ENCODE measurements around the gene PIGN.

- no peak for TF ChIP-seq TAF1 (IDR thresholded peaks at IDR 0.05; ENCODE audit: borderline replicate concordance, insufficient read depth, low read length)
- TF ChIP-seq POLR2AphosphoS5 (IDR thresholded peaks at IDR 0.05; ENCODE audit: low read depth, low read length) = no peak
- TF ChIP-seq SIN3A (IDR thresholded peaks at IDR 0.05; ENCODE audit: borderline replicate concordance, insufficient read depth, low read length) = no peak
- TF ChIP-seq, protein P1, sequence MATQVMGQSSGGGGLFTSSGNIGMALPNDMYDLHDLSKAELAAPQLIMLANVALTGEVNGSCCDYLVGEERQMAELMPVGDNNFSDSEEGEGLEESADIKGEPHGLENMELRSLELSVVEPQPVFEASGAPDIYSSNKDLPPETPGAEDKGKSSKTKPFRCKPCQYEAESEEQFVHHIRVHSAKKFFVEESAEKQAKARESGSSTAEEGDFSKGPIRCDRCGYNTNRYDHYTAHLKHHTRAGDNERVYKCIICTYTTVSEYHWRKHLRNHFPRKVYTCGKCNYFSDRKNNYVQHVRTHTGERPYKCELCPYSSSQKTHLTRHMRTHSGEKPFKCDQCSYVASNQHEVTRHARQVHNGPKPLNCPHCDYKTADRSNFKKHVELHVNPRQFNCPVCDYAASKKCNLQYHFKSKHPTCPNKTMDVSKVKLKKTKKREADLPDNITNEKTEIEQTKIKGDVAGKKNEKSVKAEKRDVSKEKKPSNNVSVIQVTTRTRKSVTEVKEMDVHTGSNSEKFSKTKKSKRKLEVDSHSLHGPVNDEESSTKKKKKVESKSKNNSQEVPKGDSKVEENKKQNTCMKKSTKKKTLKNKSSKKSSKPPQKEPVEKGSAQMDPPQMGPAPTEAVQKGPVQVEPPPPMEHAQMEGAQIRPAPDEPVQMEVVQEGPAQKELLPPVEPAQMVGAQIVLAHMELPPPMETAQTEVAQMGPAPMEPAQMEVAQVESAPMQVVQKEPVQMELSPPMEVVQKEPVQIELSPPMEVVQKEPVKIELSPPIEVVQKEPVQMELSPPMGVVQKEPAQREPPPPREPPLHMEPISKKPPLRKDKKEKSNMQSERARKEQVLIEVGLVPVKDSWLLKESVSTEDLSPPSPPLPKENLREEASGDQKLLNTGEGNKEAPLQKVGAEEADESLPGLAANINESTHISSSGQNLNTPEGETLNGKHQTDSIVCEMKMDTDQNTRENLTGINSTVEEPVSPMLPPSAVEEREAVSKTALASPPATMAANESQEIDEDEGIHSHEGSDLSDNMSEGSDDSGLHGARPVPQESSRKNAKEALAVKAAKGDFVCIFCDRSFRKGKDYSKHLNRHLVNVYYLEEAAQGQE (IDR thresholded peaks at IDR 0.05; ENCODE audit: insufficient read depth in 1 of 2, low read depth in 2 of 2, low read length in 2 of 2) = no peak
These were observed 156.5 kb downstream of the PIGN start for GRCh38 chr18:62030091-62030985.

Data from PFSK-1 (cell line).